Thymus (tissue), 11 donors: Measurements from ENCODE around the gene MAPK1IP1L. TPM values are rescaled to one million over a fixed set of nuclear protein-coding genes. Genes with fewer than 3 reads are reported as not detected.

Experiments used
- DNase-seq, 9 donors: peaks; one replicate each; pipeline ENCODE4 v3.0.0-alpha.2; 2013; ENCODE audit warnings: low spot score in 9 of 9, low read depth in 6 of 9, missing footprints in 1 of 9
- H3K27ac ChIP-seq, 2 donors: one replicate each; pipeline ENCODE4 v1.5.1; 2013; ENCODE audit warnings: control low read depth in 1 of 2, low read depth in 1 of 2, low read length in 1 of 2, mild to moderate bottlenecking in 1 of 2, moderate library complexity in 1 of 2
- H3K27me3 ChIP-seq, 2 donors: one replicate each; pipeline ENCODE4 v1.5.1; 2013; ENCODE audit warnings: low read length in 1 of 2; ENCODE audit not compliant: control insufficient read depth in 2 of 2, insufficient read depth in 1 of 2
- H3K36me3 ChIP-seq, 2 donors: one replicate each; pipeline ENCODE4 v1.5.1; 2013; ENCODE audit warnings: low read length in 1 of 2, mild to moderate bottlenecking in 1 of 2, moderate library complexity in 1 of 2; ENCODE audit not compliant: control insufficient read depth in 2 of 2, insufficient read depth in 2 of 2
- H3K4me1 ChIP-seq, 2 donors: one replicate each; pipeline ENCODE4 v1.5.1; 2013; ENCODE audit warnings: low read length in 2 of 2; ENCODE audit not compliant: control insufficient read depth in 2 of 2, insufficient read depth in 2 of 2
- H3K4me3 ChIP-seq, 2 donors: one replicate each; pipeline ENCODE4 v1.5.1; 2013; ENCODE audit warnings: low read length in 2 of 2, control low read depth in 1 of 2, mild to moderate bottlenecking in 1 of 2
- H3K9me3 ChIP-seq, 2 donors: one replicate each; pipeline ENCODE4 v1.5.1; 2013; ENCODE audit warnings: low read length in 1 of 2, mild to moderate bottlenecking in 1 of 2; ENCODE audit not compliant: control insufficient read depth in 2 of 2, insufficient read depth in 1 of 2
- WGBS: extraction: QIAGEN DNeasy Blood & Tissue Kit; methylation state at CpG from one replicate; pipeline ENCODE4 v1.1.7; 2013; 5-methylcytosine and 5-hydroxymethylcytosine counted together
- polyA plus RNA-seq: library from polyadenylated mRNA; stranded (reverse); fragments of 200-250 nt; gene quantifications from one replicate; pipeline ENCODE4 v1.2.3, GENCODE V29; 2013
- total RNA-seq: library from RNA; stranded (reverse); fragments of 120-200 nt; gene quantifications from one replicate; pipeline ENCODE4 v1.2.4, GENCODE V29; 2013
- donor health status: healthy.

Gene MAPK1IP1L
- total and polyA plus RNA-seq, 2 donors: 15.9 to 42.1 TPM

DNA sequence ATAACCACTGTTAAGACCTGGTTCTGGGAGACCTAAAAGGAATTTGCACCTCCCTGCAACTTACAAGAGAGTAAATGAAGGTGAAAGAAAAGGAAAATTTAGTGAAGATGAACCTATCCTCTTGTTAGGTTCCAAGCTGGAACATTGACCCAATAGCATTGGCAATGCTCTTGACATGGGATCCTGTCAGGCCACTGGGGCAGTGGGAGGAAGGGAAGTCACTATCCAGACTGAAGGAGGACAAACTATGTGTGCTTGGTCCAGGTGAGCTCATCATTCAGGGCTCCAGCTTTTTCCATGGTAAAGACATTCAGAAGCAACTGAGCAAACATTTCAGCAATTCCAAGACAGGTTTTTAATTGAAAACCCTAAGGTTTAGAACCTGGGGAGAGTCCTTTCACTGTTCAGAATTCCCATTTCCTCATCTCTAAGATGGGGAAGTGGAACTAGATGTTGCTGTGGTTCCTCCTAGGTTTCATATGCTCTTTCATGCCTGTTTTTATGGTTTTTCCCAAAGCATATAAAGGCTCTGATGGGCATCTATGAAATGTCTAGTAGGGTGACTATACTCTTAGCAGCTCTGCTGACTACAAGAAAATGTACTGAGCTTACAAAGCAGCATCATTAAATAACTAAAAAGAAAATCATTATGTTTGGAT, 33.1 kb downstream of the MAPK1IP1L start:
- Histone ChIP-seq H3K36me3 (no peaks in the 10 kb centered on the region), H3K4me3 (no peak overlapping the region), H3K27me3 (no peaks in the 10 kb centered on the region), H3K9me3 (no peaks in the 10 kb centered on the region), H3K4me1 (no peaks in the 10 kb centered on the region), H3K27ac (no peak overlapping the region)
- no peak for DNase-seq

DNA sequence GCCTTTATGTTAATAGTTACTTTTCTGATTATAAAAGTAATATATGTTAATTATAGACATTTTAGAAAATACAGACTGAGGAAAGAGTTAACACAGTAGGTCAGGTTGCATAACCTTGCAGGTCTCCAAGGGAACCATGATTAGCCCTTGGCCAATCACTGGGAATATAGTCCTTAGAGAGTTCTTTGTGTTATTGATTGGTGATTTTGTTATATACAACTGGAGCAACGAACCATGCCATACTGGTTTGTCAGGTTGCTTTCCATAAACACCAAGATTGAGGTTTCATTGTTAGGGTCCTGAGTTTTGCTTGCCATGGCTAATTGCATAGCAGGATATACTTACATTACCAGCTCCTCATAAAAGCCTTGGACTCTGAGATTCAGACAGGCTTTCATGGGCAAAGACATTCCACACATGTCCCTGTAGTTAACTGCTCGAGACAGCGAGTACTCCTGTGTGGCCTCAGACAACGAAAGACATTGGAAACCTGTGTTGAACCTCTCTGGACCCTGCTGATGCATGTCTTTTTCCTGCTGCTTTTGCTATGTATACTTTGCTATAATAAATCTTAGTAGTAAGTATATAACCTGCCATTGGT, 33.7 kb downstream of the MAPK1IP1L start:
- Histone ChIP-seq H3K27ac (no peak overlapping the region), H3K9me3 (no peaks in the 10 kb centered on the region), H3K36me3 (no peaks in the 10 kb centered on the region), H3K4me1 (no peaks in the 10 kb centered on the region), H3K27me3 (no peaks in the 10 kb centered on the region), H3K4me3 (no peak overlapping the region)
- DNase-seq: no peak
- WGBS: 97% methylated on average over 4 of the region's 4 CpGs

DNA sequence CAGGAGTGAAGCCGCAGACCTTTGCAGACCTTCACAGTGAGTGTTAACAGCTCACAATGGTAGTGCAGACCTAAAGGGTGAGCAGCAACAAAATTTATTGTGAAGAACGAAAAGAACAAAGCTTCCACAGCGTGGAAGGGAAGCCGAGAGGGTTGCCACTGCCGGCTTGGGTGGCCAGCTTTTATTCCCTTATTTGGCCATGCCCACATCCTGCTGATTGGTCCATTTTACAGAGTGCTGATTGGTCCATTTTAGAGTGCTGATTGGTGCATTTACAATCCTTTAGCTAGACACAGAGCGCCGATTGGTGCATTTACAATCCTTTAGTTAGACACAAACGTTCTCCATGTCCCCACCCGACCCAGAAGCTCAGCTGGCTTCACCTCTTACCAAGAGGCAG, 35.5 kb downstream of the MAPK1IP1L start:
- Histone ChIP-seq H3K27ac (no peak overlapping the region), H3K4me3 (no peak overlapping the region), H3K4me1 (no peaks in the 10 kb centered on the region), H3K36me3 (no peaks in the 10 kb centered on the region), H3K9me3 (no peaks in the 10 kb centered on the region), H3K27me3 (no peaks in the 10 kb centered on the region)
- DNase-seq: no peak
- WGBS: 92% methylated on average over 9 of the region's 9 CpGs

DNA sequence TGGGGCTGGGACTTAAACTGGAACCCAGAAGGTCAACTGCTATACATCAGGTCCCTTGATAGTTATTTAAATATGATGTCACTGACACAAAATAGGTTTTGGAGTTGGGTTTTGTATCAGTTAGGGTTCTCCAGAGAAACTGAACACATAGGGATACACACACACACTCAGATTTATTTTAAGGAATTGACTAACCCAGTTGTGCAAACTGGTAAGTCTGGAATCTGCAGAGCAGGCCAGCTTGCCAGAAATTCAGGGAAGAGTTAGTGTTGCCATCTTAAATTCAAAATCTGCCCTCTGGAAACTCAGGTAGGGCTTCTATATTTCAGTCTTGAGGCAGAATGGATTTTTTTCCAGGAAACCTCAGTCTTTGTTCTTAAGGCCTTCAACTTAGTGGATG, 36.9 kb downstream of the MAPK1IP1L start:
- Histone ChIP-seq H3K4me1 (no peaks in the 10 kb centered on the region), H3K27ac (no peak overlapping the region), H3K27me3 (no peaks in the 10 kb centered on the region), H3K4me3 (no peak overlapping the region), H3K36me3 (no peaks in the 10 kb centered on the region), H3K9me3 (no peaks in the 10 kb centered on the region)
- DNase-seq: no peak

DNA sequence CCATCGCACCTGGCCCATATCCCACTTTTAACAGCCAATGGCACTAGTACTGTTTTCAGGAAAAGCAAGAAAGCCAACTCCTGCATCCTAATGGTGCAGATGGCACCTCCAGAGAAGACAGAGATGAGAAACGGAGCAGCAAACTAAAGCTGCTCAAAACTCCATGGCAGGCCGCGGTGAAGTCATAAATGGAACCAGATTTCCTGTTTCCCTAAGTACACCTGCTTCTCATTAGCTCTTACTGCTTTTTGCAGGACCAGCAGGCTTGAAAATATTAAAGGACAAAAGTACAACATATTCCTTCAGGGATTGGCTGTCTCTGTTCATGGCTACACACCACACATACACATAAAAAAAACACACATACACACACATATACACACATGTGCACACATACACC, 40.9 kb downstream of the MAPK1IP1L start:
- Histone ChIP-seq H3K27me3 (no peaks in the 10 kb centered on the region), H3K36me3 (no peaks in the 10 kb centered on the region), H3K4me3 (no peak overlapping the region), H3K4me1 (no peaks in the 10 kb centered on the region), H3K27ac (no peak overlapping the region), H3K9me3 (no peaks in the 10 kb centered on the region)
- DNase-seq: no peak
- 95% methylated on average over 4 of the region's 4 CpGs for WGBS

DNA sequence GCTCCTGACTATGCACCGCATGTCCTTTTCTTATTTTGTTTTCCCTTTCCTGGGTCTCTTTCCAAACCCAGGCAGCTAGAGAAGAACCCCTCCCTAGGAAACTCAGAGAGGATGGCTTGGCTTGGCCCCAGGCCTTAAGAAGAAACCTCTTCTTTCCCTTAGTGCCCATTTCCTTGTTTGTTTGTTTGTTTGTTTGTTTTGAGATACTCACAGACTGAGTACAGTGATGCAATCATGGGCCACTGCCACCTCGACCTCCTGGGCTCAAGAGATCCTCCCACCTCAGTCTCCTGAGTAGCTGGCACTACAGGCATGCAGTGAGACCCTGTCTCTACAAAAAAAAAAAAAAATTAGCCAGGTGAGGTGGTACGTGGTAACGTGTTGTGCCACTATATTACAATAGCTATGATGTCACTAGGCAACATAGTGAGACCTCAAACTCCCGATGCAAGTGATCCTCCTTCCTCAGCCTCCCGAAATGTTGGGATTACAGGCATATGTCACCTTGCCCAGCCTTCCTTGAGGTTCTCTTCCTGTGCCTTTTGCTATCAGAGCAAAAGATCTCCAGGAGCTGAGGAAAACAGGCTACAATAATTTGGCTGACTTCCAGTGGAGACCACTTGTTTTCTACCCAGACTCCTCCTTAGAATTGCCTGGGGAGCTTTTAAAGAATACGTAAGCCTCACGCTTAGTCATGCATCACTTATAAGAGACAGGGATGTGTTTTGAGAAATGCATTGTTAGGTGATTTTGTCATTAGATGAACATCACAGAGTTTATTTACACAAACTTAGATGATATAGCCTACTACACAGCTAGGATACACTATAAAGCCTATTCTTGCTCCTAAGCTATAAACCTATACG, 43.1 kb downstream of the MAPK1IP1L start:
- H3K4me1 ChIP-seq: no peaks in the 10 kb centered on the region
- no peaks in the 10 kb centered on the region for H3K27me3 ChIP-seq
- no peak for DNase-seq
- no peaks in the 10 kb centered on the region for H3K36me3 ChIP-seq
- no peak overlapping the region for H3K27ac ChIP-seq
- H3K4me3 ChIP-seq: no peak overlapping the region
- 95% methylated on average over 9 of the region's 9 CpGs for WGBS
- no peaks in the 10 kb centered on the region for H3K9me3 ChIP-seq

DNA sequence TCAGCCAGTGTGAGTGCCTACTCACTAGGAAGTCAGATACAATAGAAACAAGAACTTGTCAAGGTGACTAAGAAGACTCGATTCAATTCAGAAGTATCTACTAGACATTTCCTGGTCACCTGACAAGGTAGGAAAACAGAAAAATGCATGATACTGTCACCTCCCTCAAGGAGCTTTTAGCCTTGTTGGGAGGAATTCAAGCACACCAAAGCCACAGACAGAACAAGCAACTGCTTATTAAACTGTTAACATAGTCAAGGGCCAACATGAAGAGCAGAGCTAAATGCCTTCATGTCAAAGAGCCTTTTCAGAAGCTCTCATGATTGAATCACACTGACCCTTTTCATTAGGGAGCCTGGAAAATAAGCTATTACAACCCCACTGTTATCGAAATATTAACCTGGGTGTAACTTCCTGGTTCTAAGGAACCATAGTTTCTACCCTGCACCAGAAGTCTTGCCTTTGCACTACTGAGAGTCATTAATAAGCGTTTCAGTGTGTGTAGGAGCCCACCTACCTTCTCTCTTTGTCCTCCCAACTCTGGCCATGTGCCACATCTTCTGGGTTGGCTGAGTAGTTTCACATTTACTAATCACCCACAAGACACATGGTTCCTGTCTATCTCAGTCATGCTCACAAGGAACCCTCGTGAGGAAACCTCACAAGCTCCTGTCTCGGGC, 46.6 kb downstream of the MAPK1IP1L start:
- Histone ChIP-seq H3K4me1 (peaks cover 12% of the 10 kb centered on the region in 2 donors), H3K36me3 (no peaks in the 10 kb centered on the region), H3K9me3 (no peaks in the 10 kb centered on the region), H3K4me3 (no peak overlapping the region), H3K27me3 (no peaks in the 10 kb centered on the region), H3K27ac (no peak overlapping the region)
- 72% methylated on average over 5 of the region's 5 CpGs for WGBS
- DNase-seq: no peak

DNA sequence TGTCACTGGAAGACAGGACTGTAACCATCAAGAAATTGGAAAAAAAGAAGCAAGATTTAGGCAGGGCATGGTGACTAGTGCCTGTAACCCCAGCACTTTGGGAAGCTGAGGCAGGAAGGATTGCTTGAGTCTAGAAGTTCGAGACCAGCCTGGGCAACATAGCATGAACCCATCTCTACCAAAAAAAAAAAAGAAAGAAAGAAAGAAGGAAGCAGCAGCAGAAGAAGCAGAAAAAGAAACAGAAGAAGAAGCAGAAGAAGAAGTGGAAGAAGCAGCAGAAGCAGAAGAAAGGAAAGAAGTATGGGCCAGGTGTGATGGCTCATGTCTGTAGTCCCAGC, 47.1 kb downstream of the MAPK1IP1L start:
- Histone ChIP-seq H3K36me3 (no peaks in the 10 kb centered on the region), H3K27me3 (no peaks in the 10 kb centered on the region), H3K4me1 (peaks cover 17% of the 10 kb centered on the region in 2 donors), H3K4me3 (no peak overlapping the region), H3K9me3 (no peaks in the 10 kb centered on the region), H3K27ac (no peak overlapping the region)
- DNase-seq: no peak
- 98% methylated on average over 1 of the region's 1 CpG for WGBS

DNA sequence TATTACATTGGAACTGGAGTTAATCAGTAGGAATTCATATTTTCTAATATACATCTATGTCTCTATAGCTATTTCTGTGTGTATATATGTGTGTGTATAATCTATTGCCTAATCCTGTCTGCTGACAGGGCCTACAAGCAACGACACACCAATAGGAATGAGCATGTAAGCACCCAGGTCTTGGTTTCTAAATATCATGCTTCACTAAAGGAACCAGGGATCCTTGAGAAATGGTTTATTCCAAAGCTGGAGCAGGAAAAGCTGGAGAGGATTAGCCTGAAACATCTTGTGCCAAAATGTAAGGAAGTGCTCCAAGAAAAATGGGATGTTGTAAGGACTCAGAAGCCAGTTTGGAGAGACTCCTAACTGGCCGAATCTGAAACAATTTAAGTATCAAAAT, 48.3 kb downstream of the MAPK1IP1L start:
- DNase-seq: no peak
- peaks cover 18 to 24% of the 10 kb centered on the region in 2 donors for H3K4me1 ChIP-seq
- H3K4me3 ChIP-seq: no peak overlapping the region
- WGBS: 95% methylated on average over 2 of the region's 2 CpGs
- no peak overlapping the region for H3K27ac ChIP-seq
- peaks cover 1 to 5% of the 10 kb centered on the region in 2 donors for H3K9me3 ChIP-seq
- H3K36me3 ChIP-seq: no peaks in the 10 kb centered on the region
- no peaks in the 10 kb centered on the region for H3K27me3 ChIP-seq
